WERI-Rb-1 (cell line): ENCODE results near the gene VAMP4.
"Not testable (repeated sequence)": the region's sequence is repeated elsewhere in the genome, so short reads cannot be mapped to it uniquely, and the experiment has no call there.

ENCODE experiments used
- DNase-seq: peaks from one replicate; pipeline ENCODE4 v3.0.0-alpha.2; 2020
- H3K27ac ChIP-seq: fragments of 250-450 bp; sonication (Bioruptor Pico); 2 replicates; pipeline ENCODE4 v1.5.1; 2020; ENCODE audit warnings: mild to moderate bottlenecking, moderate library complexity
- H3K27me3 ChIP-seq: fragments of 250-450 bp; sonication (Bioruptor Pico); 2 replicates; pipeline ENCODE4 v1.5.1; 2021; ENCODE audit warnings: mild to moderate bottlenecking, low read depth, moderate library complexity; ENCODE audit not compliant: insufficient read depth, severe bottlenecking
- H3K36me3 ChIP-seq: fragments of 250-450 bp; sonication (Bioruptor Pico); 2 replicates; pipeline ENCODE4 v1.5.1; 2020; ENCODE audit warnings: mild to moderate bottlenecking, moderate library complexity
- H3K4me3 ChIP-seq: 2 replicates; pipeline ENCODE4 v1.5.1; 2011; ENCODE audit warnings: low read depth, mild to moderate bottlenecking, control low read depth, low read length
- H3K9me3 ChIP-seq: fragments of 250-450 bp; sonication (Bioruptor Pico); 2 replicates; pipeline ENCODE4 v1.5.1; 2021; ENCODE audit warnings: mild to moderate bottlenecking, moderate library complexity; ENCODE audit not compliant: severe bottlenecking
- CTCF ChIP-seq: IDR thresholded peaks from 2 replicates; pipeline ENCODE4 v1.5.1; 2011; ENCODE audit warnings: low read depth, mild to moderate bottlenecking, control low read depth, inconsistent platforms, low read length

Gene VAMP4

GRCh38 chr1:171666114-171666769 is 75.6 kb downstream of the VAMP4 start:
- Histone ChIP-seq H3K36me3 (no peaks in the 10 kb centered on the region), H3K4me3 (no peak overlapping the region), H3K27ac (no peak overlapping the region), H3K9me3 (no peaks in the 10 kb centered on the region), H3K27me3 (no peaks in the 10 kb centered on the region)
- no peak for DNase-seq
- no peak for TF ChIP-seq CTCF

GRCh38 chr1:171664976-171665375 is 76.9 kb downstream of the VAMP4 start:
- no peak for TF ChIP-seq CTCF
- Histone ChIP-seq H3K27me3 (no peaks in the 10 kb centered on the region), H3K27ac (no peak overlapping the region), H3K4me3 (no peak overlapping the region), H3K9me3 (no peaks in the 10 kb centered on the region), H3K36me3 (no peaks in the 10 kb centered on the region)
- no peak for DNase-seq

GRCh38 chr1:171663854-171664575 is 77.8 kb downstream of the VAMP4 start:
- no peaks in the 10 kb centered on the region for H3K9me3 ChIP-seq
- H3K27ac ChIP-seq: no peak overlapping the region; the same call in 1 of the 2 replicates
- TF ChIP-seq CTCF: no peak
- H3K27me3 ChIP-seq: no peaks in the 10 kb centered on the region
- no peaks in the 10 kb centered on the region for H3K36me3 ChIP-seq
- H3K4me3 ChIP-seq: no peak overlapping the region
- DNase-seq: peak; percentile 61

- H3K27ac ChIP-seq: peak overlapping the region; percentile 2; the same call in 1 of the 2 replicates
- DNase-seq: no peak
- H3K9me3 ChIP-seq: no peaks in the 10 kb centered on the region
- no peaks in the 10 kb centered on the region for H3K36me3 ChIP-seq
- TF ChIP-seq CTCF: no peak
- H3K4me3 ChIP-seq: no peak overlapping the region
- H3K27me3 ChIP-seq: no peaks in the 10 kb centered on the region
Observed at GRCh38 chr1:171663036-171663853, 78.6 kb downstream of the VAMP4 start.

GRCh38 chr1:171661076-171661650 is 80.7 kb downstream of the VAMP4 start:
- H3K9me3 ChIP-seq: no peaks in the 10 kb centered on the region
- no peaks in the 10 kb centered on the region for H3K27me3 ChIP-seq
- H3K27ac ChIP-seq: no peak overlapping the region
- H3K4me3 ChIP-seq: no peak overlapping the region
- H3K36me3 ChIP-seq: no peaks in the 10 kb centered on the region
- TF ChIP-seq CTCF: no peak
- no peak for DNase-seq

- not testable (repeated sequence) for H3K36me3 ChIP-seq, DNase-seq, H3K27me3 ChIP-seq, H3K4me3 ChIP-seq, H3K9me3 ChIP-seq, H3K27ac ChIP-seq
Observed at GRCh38 chr1:171656206-171656605, 85.7 kb downstream of the VAMP4 start.
